GM21576 (cell line): Measurements from ENCODE around the gene GPN2.
A peak's percentile ranks its signal among the peaks of the same experiment; 100 is the strongest.

Experiments
- ATAC-seq: cut with Tn5 transposase; IDR thresholded peaks from one replicate; pipeline ENCODE4 v1.9.1; 2021; ENCODE audit warnings: mild to moderate bottlenecking, moderate library complexity; ENCODE audit not compliant: unreplicated experiment

The GPN2 gene

GRCh38 chr1:26889551-26890466, at the start of gene GPN2:
Gene GPN2, minus strand, starts transcription at chr1:26890283. Its CDS starts 187 bp downstream, at chr1:26890096.
- peak; percentile 82 for ATAC-seq

GRCh38 chr1:26938659-26939025, 48.6 kb upstream of the GPN2 start:
- no peak for ATAC-seq

DNA sequence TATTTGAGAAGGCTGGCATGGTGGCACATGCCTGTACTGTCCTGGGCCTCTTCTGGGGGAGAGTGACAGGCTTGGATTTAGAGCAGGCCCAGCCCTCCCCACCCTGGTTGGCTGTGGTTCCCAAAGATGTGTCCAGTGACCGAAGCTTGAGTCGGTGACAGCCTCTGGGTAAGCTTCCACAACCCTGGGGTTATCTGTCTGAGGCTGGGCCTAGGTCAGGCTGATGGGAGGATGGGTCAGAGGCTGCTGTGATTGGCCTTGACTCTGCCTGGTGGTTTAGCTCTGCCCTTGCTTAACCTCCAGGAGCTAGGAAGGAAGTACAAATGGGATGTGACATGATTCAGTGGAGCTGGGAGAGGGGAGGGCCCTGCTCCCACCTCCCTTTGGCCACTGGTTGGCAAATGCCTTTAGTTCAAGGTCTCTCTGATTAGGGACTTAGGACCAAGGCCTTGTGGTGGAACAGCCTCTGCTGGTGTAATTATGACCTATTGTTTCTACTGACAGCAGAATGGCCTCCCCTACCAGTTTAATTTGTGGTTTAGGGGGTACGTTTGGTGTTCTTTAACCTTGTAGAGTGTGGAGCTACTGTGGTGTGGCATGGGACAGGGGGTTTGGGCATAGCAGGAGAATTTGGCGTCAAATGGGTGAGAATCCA, 48.0 kb upstream of the GPN2 start:
- no peak for ATAC-seq

GRCh38 chr1:26936823-26937222, 46.7 kb upstream of the GPN2 start:
- no peak for ATAC-seq

GRCh38 chr1:26932531-26932930, 42.4 kb upstream of the GPN2 start:
- no peak for ATAC-seq

DNA sequence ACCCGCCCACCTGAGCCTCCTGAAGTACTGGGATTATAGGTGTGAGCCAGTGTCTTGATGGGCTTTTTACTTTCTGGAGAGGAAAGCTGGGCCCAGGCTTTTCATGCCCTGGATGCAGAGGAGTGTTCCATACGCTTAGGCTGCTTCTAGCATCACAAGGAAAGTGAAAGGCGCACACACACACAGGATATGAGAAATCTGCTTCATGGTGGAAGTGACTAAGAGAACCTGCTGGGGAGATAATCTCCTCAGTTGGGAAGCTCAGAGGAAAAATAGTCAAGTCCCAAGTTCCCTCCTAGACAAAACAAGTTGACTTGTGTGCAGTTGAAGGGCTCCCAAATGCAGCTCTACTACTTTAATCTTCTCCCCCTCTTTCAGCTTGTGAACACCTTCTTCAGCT, 33.6 kb upstream of the GPN2 start:
- ATAC-seq: no peak

DNA sequence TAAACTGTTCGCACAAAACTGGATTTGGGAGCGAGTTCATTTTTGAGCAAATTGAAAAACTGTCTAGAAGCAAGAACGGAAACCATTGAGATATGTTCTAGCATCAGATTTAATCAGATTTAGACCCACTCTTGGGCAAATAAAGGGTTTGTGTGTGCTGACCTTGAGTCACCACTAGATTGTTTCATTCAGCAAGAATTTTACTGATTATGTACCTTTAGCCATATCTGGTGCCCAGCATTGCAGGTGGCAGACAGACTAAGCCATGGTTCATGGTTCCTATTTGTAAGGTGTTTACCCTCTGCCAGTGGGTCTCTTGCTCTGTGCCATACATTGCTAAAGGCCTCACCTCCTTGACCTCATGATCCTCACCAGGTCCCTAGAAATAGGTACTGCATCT, 32.8 kb upstream of the GPN2 start:
- no peak for ATAC-seq

DNA sequence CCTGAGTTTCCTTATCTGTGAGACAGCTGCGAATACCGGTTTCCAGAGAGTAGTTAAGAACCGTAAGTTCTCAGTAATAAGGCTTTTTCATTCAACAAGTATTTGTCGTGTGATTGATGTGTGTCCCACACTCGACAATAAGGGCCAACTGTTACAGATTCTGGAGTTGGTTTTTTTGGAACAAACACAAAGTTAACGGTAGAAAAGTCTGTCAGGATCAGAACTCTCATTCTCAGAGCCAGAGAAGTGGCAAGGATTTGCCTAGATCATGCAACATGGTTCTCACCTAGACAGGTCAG, 32.3 kb upstream of the GPN2 start:
- ATAC-seq: no peak

DNA sequence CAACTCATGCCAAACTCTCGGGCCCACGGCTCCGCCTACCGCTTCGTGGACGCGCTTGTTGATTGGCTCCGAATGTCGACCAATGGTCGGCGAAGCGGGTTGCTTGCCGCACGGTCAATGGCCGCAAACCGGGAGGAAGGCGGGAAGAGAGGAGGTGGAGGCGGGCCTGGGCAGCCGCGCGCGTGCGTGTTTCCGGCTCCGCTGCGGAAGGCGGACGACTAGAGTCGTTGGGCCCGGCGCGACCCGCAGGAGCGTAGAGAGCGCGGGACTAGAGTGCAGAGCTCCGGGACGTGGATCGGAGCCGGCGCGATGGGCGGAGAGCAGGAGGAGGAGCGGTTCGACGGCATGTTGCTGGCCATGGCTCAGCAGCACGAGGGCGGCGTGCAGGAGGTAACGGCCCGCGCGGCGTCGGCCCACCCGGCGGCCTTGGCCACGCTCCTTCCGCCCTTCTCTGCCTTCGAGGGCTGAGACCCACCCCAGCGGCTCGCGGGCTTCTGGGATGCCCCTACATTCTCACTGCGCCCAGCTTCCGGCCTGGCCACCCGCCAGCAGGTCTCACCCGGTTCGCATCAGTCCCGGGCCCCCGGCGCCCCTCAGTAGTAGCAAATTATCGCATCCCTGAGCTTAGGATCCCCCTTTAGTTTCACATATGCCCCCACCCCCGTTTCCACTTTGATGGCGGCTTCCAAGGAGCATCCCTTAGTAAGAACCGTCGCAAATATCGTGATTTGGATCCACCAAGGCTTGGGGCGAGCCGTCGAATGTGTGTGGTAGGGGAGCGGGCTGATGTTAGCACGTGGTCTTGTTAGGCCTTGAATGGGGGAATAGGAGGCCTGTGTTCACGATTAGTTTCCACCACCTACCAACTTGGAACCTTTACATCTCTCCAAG, 31.7 kb upstream of the GPN2 start, which contains the start of gene NUDC:
Gene NUDC, plus strand, starts transcription at position 204 of the 891 bp plus-strand sequence. Its CDS starts 106 bp downstream, at position 310.
- peak; percentile 96 for ATAC-seq

DNA sequence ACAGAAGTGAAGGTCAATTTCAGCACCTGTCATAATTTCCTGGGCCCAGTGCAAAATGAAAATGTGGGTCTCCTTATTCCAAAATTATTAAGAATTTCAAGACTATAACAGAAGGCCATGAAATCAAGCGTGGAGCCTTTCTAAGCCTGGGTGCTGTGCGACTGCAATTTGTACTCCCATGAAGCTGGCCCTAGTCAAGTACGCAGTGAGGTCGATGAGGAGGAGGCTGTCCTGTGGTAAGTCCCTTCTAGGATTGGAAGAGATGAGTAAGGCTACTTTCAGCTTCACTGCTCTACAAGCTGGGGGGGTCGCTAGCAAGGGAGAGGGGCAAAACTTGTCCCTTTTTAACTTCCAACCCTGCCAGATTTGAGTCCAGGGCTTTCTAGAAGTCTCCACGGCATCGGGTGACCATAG, 31.1 kb upstream of the GPN2 start:
- peak; percentile 14 for ATAC-seq

- no peak for ATAC-seq
Measured at GRCh38 chr1:26915204-26915842, 25.2 kb upstream of the GPN2 start.

- ATAC-seq: no peak
Measured at GRCh38 chr1:26913754-26914619, 23.9 kb upstream of the GPN2 start, which contains the start of gene NR0B2. Gene NR0B2, minus strand, starts transcription at chr1:26913975. Its CDS starts 35 bp downstream, at chr1:26913940.

DNA sequence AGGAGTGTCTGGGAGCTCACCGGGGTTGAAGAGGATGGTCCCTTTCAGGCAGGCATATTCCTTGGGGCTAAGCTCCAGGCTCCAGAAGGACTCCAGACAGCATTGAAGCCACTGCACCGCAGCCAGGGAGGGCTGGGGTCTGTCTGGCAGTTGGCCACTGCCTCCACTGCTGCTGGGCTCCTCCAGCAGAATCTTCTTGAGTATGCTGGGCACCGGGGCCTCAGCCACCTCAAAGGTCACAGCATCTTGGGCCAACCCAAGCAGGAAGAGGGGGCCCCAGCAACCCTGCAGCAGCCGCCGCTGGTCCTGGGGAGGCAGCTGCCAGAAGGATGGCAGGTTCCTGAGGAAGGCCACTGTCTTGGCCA, 23.3 kb upstream of the GPN2 start:
- ATAC-seq: no peak

GRCh38 chr1:26912147-26912490, 22.0 kb upstream of the GPN2 start:
- no peak for ATAC-seq

- ATAC-seq: no peak
Measured at GRCh38 chr1:26911399-26912146, 21.5 kb upstream of the GPN2 start.

DNA sequence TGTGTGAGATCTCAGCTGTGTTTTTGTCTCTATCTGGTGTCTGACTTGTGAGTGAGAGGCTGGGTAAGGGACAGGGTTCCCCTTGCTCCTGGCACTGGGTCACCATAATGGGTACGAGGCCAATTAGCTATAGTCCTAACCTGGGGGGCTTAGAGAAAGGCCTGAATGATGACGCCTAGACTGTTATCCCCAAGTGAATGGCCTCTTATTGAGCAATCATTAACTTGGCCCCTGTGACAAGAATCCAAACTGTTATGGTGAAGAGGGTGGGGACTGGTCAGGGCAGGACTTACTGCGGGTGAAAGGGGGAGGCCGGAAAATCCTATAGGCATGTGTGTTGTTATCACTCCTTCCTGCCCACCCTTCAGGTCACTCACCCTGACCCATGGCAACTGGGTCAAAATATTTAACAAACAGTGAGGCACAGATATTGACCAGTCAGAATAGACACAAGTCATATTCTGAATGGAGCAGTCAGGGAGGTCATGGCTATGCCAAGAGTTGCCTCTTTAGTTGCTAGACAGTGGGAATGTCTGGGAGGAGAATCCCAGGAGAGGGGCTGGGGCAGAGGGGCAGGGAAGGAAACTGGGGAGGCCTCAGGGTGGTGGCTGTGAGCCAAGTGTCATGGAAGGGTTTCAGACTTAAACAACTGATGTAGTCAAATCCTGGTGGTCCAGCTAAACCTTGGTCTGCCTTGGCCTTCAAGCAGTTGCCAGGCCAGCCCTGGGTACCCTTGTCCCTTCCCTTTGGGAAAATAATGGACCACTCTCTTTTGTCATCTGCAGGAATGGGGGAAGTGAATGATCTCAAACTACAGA, 20.5 kb upstream of the GPN2 start:
- ATAC-seq: no peak

- ATAC-seq: no peak
Measured at GRCh38 chr1:26909951-26910342, 19.9 kb upstream of the GPN2 start.
